Measurements from ENCODE around the gene FSTL3. TPM values are rescaled to one million over a fixed set of nuclear protein-coding genes. Genes with fewer than 3 reads are reported as not detected.

The FSTL3 gene
- total and polyA plus RNA-seq, 2 of the 13 experiments (the other 11 are each of a cell fraction or from before 2014, with no cell fraction given): 13.5 to 15.6 TPM

- Histone ChIP-seq H3K36me3 (replicated peaks in 1 of 2; ENCODE audit: control insufficient read depth in 1 of 2, insufficient read depth in 2 of 2, low read length in 2 of 2) (no peaks in the 10 kb centered on the region), H3K4me2 (ENCODE audit: low read depth, low read length) (peak overlapping the region; percentile 23; the same call in 1 of the 2 replicates), H3K27ac (ENCODE audit: extremely low read length, insufficient read depth, low read length) (no peak overlapping the region), H4K20me1 (ENCODE audit: insufficient read depth, low read length) (no peaks in the 10 kb centered on the region), H3K4me3 (replicated peaks in 1 of 3; ENCODE audit: insufficient read depth in 1 of 3, low read depth in 2 of 3, low read length in 3 of 3) (no peak overlapping the region), H2AFZ (ENCODE audit: low read length) (no peak overlapping the region), H3K4me1 (ENCODE audit: insufficient read depth, low read length) (peaks cover 16% of the 10 kb centered on the region), H3K9ac (ENCODE audit: insufficient read depth, low read depth, low read length) (no peak overlapping the region), H3K27me3 (ENCODE audit: control insufficient read depth in 1 of 2, insufficient read depth in 2 of 2, low read length in 2 of 2) (peaks cover 1 to 13% of the 10 kb centered on the region in 2 experiments; a peak in 3 of 5 replicates), H3K79me2 (ENCODE audit: insufficient read depth, low read length) (no peaks in the 10 kb centered on the region), H3K9me3 (ENCODE audit: low read length) (no peaks in the 10 kb centered on the region)
- intact Hi-C loops (cut with micrococcal nuclease; ENCODE audit: unreplicated experiment) (no loop called here), in situ Hi-C loops (cut with HindIII; ENCODE audit: extremely low pct_ligation_motif_present, low pct_unique_long_range_greater_than_20kb) (no loop called here)
- WGBS (ENCODE audit: low lambda C conversion rate): 1% methylated on average over 14 of the region's 15 CpGs
- POLR2A ChIA-PET: interaction anchor here (1.0 to 1.6 kb wide), 2 partner anchors 16 to 28 kb away, joined by 4 to 7 read pairs; no protein-coding TSS in a partner anchor
- FAIRE-seq (no peak), DNase-seq (ENCODE audit: low spot score) (no peak), ATAC-seq (no peak)
- no peak for TF ChIP-seq TFAP4 (IDR thresholded peaks at IDR 0.05; ENCODE audit: borderline replicate concordance, low read depth)
- TF ChIP-seq ZMYM3 (CRISPR knock-in tag; IDR thresholded peaks at IDR 0.05): peak; percentile 81
- no peak for TF ChIP-seq ZHX1 (CRISPR knock-in tag; IDR thresholded peaks at IDR 0.05; ENCODE audit: low read depth)
- 0 out of 2 replicates have a peak, but pooled peaks have one; percentile 47 for TF ChIP-seq ZNF121 (CRISPR knock-in tag; IDR thresholded peaks at IDR 0.05)
- no peak for TF ChIP-seq KDM2A (CRISPR knock-in tag; IDR thresholded peaks at IDR 0.05; ENCODE audit: borderline replicate concordance, low read depth)
- TF ChIP-seq TEAD3 (CRISPR knock-in tag; optimal IDR thresholded peaks at IDR 0.05; ENCODE audit: borderline replicate concordance): peak; percentile 86
- TF ChIP-seq, protein P1, sequence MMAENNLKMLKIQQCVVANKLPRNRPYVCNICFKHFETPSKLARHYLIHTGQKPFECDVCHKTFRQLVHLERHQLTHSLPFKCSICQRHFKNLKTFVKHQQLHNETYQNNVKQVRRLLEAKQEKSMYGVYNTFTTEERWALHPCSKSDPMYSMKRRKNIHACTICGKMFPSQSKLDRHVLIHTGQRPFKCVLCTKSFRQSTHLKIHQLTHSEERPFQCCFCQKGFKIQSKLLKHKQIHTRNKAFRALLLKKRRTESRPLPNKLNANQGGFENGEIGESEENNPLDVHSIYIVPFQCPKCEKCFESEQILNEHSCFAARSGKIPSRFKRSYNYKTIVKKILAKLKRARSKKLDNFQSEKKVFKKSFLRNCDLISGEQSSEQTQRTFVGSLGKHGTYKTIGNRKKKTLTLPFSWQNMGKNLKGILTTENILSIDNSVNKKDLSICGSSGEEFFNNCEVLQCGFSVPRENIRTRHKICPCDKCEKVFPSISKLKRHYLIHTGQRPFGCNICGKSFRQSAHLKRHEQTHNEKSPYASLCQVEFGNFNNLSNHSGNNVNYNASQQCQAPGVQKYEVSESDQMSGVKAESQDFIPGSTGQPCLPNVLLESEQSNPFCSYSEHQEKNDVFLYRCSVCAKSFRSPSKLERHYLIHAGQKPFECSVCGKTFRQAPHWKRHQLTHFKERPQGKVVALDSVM (CRISPR knock-in tag; IDR thresholded peaks at IDR 0.05): peak; percentile 94
- TF ChIP-seq, protein P2, sequence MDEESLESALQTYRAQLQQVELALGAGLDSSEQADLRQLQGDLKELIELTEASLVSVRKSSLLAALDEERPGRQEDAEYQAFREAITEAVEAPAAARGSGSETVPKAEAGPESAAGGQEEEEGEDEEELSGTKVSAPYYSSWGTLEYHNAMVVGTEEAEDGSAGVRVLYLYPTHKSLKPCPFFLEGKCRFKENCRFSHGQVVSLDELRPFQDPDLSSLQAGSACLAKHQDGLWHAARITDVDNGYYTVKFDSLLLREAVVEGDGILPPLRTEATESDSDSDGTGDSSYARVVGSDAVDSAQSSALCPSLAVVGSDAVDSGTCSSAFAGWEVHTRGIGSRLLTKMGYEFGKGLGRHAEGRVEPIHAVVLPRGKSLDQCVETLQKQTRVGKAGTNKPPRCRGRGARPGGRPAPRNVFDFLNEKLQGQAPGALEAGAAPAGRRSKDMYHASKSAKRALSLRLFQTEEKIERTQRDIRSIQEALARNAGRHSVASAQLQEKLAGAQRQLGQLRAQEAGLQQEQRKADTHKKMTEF (CRISPR knock-in tag; IDR thresholded peaks at IDR 0.05): no peak
- peak; percentile 64; the same call in 1 of the 2 replicates for TF ChIP-seq GFI1 (CRISPR knock-in tag; IDR thresholded peaks at IDR 0.05; ENCODE audit: borderline replicate concordance)
- no peak for TF ChIP-seq TGIF2 (CRISPR knock-in tag; IDR thresholded peaks at IDR 0.05)
- TF ChIP-seq CEBPG (CRISPR knock-in tag; IDR thresholded peaks at IDR 0.05): peak; percentile 57; the same call in 1 of the 2 replicates
- TF ChIP-seq SRY (CRISPR knock-in tag; IDR thresholded peaks at IDR 0.05): no peak
- TF ChIP-seq, protein P3, sequence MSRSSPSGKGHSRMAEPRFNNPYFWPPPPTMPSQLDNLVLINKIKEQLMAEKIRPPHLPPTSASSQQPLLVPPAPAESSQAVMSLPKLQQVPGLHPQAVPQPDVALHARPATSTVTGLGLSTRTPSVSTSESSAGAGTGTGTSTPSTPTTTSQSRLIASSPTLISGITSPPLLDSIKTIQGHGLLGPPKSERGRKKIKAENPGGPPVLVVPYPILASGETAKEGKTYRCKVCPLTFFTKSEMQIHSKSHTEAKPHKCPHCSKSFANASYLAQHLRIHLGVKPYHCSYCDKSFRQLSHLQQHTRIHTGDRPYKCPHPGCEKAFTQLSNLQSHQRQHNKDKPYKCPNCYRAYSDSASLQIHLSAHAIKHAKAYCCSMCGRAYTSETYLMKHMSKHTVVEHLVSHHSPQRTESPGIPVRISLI (CRISPR knock-in tag; IDR thresholded peaks at IDR 0.05; ENCODE audit: borderline replicate concordance): peak; percentile 72; the same call in 1 of the 2 replicates
- peak; percentile 57; the same call in 1 of the 2 replicates for TF ChIP-seq CEBPB (IDR thresholded peaks at IDR 0.05; ENCODE audit: borderline replicate concordance, low read depth, low read length)
- CTCF ChIA-PET (ENCODE audit: low intra/inter-chr PET ratio, low total read pairs): no interaction called here
- BruUV-seq (replicated peaks): no TSS peak
These were observed 12.0 kb downstream of the FSTL3 start for GRCh38 chr19:688214-688613.

Measured in HepG2 (cell line).